HG02759 (cell line): Measurements from ENCODE around the gene ASB4.
A peak's percentile ranks its signal among the peaks of the same experiment; 100 is the strongest.
"Not testable (repeated sequence)": the region's sequence is repeated elsewhere in the genome, so short reads cannot be mapped to it uniquely, and the experiment has no call there.

Source experiments
- ATAC-seq: cut with Tn5 transposase; IDR thresholded peaks from one replicate; pipeline ENCODE4 v1.9.1; 2021; ENCODE audit warnings: mild to moderate bottlenecking, moderate library complexity; ENCODE audit not compliant: unreplicated experiment

The ASB4 gene

DNA sequence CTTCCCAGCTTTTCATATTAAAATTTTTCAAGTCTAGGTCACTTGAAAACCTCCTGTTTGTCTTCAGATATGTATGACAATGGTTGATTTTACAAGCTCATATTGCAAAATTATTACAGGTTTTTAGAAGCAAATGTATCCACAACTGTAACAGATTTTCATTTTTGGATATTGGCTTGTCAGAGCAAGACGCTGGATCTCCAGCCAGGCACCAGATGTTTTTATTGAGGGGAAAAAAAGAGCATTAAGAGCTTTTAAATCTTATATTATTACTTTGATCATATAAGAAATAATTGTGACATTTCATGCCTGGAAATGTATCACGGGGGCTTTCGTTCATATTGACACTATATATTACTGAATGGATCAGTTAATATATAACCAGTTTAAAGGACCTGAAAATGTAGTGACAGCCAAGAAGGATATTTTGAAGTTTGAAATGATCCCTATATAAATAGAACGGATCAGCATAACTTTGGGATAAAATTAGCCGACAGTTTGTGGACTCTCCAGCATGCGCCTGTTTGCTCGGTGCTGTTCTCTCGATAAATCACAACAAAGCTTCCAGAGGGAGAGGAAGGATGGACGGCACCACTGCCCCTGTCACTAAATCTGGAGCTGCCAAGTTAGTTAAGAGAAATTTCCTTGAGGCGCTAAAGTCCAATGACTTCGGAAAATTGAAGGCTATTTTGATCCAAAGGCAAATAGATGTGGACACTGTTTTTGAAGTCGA lies at the start of gene ASB4:
Gene ASB4, plus strand, starts transcription at position 553 of the 733 bp plus-strand sequence. Its CDS starts 29 bp downstream, at position 582.
- no peak for ATAC-seq

- ATAC-seq = no peak
Observed at GRCh38 chr7:95436407-95436806, 49.3 kb upstream of the ASB4 start.

- no peak for ATAC-seq
Observed at GRCh38 chr7:95440394-95441038, 45.2 kb upstream of the ASB4 start.

DNA sequence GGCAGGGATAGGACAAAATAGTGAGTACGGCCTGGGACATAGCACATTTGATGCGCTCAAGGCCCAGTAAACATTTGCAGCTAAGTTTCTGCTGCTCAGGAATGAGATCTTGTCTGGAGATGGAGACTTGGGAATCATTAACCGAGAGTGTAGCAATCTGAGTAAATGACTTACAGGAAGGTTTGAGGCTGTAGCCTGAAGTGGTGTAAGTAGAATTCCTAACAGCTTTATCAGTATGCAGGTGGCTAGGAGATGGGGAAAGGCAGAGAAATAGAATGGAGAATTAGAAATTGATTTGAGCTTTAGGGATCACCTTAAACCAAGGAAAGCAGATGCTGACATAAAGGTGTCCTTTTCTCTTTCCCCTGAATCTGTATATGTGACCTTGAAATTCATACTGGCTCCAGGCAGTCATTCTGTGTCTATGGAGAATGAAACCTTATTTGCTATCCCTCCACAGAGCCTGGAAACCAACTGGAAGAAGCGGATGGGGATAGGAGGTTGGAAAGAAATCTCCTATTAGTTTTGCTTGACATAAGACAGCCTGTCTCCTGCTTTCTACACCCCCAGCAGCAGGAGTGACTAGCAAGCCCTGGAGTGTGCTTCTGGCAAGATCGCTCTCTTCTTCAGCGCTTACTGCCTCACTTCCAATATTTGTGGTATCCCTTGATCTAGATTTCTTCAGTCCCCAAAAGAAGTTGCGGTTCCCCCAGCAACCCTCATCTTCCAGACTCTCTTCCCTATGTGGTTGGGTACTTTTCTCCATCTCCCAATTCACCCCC lies 44.5 kb upstream of the ASB4 start:
- ATAC-seq = no peak

GRCh38 chr7:95444796-95445195 lies 40.9 kb upstream of the ASB4 start:
- ATAC-seq = no peak

- ATAC-seq = no peak
Observed at GRCh38 chr7:95446618-95447017, 39.1 kb upstream of the ASB4 start.

- ATAC-seq = peak; percentile 74
Observed at GRCh38 chr7:95454438-95455045, 31.2 kb upstream of the ASB4 start.

GRCh38 chr7:95457947-95458346 lies 27.8 kb upstream of the ASB4 start:
- ATAC-seq = no peak

DNA sequence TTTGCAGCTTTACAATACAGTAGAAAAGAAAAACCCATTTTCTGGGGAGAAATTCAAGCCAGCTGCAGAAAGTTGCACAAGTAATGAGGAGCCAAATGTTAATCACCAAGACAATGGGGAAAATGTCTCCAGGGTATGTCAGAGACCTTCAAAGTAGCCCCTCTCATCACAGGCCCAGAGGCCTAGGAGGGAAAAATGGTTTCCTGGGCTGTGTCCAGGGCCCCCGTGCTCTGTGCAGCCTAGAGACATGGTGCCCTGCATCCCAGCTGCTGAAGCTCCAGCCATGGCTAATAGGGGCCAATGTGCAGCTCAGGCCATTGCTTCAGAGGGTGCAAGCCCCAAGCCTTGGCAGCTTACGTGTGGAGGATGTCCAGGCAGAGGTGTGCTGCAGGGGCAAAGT lies 25.1 kb upstream of the ASB4 start:
- ATAC-seq = not testable (repeated sequence)

DNA sequence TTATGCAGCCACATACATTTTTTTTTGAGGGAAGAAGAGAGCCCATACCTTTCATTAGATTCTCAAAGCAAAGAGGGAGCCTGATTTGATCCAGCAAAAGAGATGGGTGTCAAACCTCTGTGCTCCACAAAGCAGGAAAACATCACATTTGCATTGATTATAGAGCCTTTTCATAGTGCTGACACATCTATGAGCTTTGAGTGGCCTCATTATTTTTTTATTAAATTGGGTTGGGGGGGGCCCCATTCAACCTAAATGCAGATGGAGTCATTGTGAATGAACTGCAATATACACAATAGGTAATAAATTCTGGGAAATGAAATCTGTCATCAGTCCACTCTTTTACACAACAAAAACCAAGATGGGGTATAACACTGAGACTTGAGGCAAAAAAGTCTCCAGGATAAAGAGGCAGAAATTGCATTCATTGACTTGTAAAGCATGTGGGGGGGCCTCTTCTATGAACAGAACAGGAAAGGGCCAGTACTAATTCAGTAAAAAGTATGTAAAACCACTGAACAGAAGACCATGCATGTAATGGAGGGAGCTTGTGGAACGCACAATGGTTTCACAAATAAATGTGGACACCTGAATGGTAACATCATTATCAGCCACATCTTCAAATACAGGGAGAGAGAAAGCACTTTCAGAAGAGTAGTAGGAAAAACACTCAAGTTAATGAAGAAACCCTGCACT lies 17.7 kb upstream of the ASB4 start:
- ATAC-seq = no peak

- no peak for ATAC-seq
Observed at GRCh38 chr7:95469187-95469586, 16.6 kb upstream of the ASB4 start.

DNA sequence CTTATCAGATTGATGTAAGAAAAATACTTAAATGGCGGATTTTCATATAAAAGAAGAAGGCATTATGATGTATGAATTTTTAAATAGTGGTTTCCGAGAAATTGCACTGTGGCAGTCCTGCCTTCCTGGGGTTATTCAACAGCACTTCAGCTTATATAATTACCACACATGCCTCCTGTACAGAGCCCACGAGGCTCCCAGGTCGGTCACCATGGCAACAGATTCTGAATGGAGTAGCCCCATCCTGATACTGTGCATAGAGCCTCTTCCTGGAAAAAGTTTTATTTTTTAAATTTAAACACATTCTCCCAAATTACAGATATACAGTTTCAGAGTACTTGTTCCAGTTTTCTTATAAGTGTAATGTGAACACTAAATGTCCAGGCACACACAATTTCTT lies 15.9 kb upstream of the ASB4 start:
- no peak for ATAC-seq

- ATAC-seq = peak; percentile 99
Observed at GRCh38 chr7:95470452-95470851, 15.3 kb upstream of the ASB4 start.

DNA sequence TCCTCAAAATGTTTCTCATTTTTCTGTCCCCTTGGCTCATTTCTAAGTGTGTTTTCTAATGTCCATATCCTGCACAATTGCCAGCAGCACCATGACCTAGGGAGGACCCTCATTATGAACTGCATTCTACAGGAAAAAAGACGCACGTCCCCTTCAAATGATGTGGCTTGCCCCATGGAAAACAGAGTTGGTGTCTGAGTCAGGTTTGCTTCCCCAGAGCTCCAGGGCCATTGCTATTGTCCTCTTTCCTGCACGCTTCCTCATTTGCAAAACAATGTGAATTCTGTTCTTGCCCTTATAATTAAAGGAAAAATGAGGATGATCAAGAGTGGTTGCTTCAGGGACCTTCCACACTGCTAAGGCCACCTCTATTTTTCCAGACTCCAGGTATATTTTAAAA lies 14.7 kb upstream of the ASB4 start:
- ATAC-seq = no peak

GRCh38 chr7:95472581-95473161 lies 13.1 kb upstream of the ASB4 start:
- ATAC-seq = no peak

GRCh38 chr7:95473276-95473985 lies 12.3 kb upstream of the ASB4 start:
- no peak for ATAC-seq

- no peak for ATAC-seq
Observed at GRCh38 chr7:95476072-95476847, 9.5 kb upstream of the ASB4 start.

DNA sequence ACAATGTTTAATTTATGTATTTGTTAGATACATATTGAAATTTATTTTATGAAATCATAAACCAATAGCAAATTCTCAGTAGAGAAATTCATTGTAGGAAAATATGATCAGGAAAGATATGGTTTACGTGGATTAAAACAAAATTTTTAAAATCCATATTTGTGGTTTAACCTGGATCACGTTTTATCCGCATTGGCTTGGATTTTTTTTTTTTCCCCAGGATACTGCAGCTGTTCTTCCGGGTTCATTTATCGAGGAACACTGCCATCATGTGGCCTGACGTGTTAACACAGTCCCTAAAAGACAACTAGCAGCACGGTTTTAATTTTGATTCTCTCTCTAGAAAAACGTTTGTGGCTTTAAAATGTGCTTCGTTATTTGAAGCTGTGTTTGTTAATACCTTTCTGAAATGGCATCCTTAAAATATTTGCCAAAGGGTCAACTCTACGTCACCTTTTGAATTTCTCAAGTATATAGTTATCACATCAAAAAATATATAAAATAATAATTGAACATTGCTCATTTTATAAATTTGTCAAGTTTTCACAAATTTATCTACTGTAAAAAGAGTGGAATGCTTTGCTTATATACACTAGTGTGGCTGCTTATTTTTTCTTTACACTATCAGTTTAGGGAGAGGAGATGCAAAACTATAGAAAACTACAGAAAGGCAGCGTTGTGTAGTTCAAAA lies 8.7 kb upstream of the ASB4 start:
- peak; percentile 64 for ATAC-seq
